Mesothelial cell of epicardium (in vitro differentiated cells): Measurements from ENCODE around the gene MAB21L4. TPM values are rescaled to one million over a fixed set of nuclear protein-coding genes. Genes with fewer than 3 reads are reported as not detected.

Source experiments
- DNase-seq, 2 experiments: peaks; one replicate each; pipeline ENCODE4 v3.0.0; 2021; ENCODE audit warnings: low spot score in 2 of 2; ENCODE audit not compliant: unreplicated experiment in 2 of 2
- H3K27ac Mint-ChIP-seq: 2 replicates; pipeline ENCODE4 v1.8.0; 2021; ENCODE audit warnings: mixed read lengths
- H3K27me3 Mint-ChIP-seq: 2 replicates; pipeline ENCODE4 v1.8.0; 2021; ENCODE audit warnings: low read depth, mixed read lengths
- H3K36me3 Mint-ChIP-seq: 2 replicates; pipeline ENCODE4 v1.8.0; 2021; ENCODE audit warnings: mixed read lengths
- H3K4me1 Mint-ChIP-seq: 2 replicates; pipeline ENCODE4 v1.8.0; 2021; ENCODE audit warnings: mixed read lengths
- H3K4me3 Mint-ChIP-seq: 2 replicates; pipeline ENCODE4 v1.8.0; 2021; ENCODE audit warnings: mild to moderate bottlenecking, moderate library complexity, mixed read lengths
- H3K9me3 Mint-ChIP-seq: 2 replicates; pipeline ENCODE4 v1.8.0; 2021; ENCODE audit warnings: mixed read lengths
- total RNA-seq: library from RNA; stranded (reverse); gene quantifications from 3 replicates; pipeline ENCODE4 v1.2.1, GENCODE V29; 2021
- TF ChIP-seq, protein P1 (sequence below): fragments of 200-600 bp; sonication (generic); IDR thresholded peaks from one replicate; pipeline ENCODE4 v1.5.0; 2021; ENCODE audit warnings: antibody characterized with exemption; ENCODE audit not compliant: unreplicated experiment

Gene MAB21L4
- total RNA-seq, 1 donor from 2014 or later: 2.4 TPM

DNA sequence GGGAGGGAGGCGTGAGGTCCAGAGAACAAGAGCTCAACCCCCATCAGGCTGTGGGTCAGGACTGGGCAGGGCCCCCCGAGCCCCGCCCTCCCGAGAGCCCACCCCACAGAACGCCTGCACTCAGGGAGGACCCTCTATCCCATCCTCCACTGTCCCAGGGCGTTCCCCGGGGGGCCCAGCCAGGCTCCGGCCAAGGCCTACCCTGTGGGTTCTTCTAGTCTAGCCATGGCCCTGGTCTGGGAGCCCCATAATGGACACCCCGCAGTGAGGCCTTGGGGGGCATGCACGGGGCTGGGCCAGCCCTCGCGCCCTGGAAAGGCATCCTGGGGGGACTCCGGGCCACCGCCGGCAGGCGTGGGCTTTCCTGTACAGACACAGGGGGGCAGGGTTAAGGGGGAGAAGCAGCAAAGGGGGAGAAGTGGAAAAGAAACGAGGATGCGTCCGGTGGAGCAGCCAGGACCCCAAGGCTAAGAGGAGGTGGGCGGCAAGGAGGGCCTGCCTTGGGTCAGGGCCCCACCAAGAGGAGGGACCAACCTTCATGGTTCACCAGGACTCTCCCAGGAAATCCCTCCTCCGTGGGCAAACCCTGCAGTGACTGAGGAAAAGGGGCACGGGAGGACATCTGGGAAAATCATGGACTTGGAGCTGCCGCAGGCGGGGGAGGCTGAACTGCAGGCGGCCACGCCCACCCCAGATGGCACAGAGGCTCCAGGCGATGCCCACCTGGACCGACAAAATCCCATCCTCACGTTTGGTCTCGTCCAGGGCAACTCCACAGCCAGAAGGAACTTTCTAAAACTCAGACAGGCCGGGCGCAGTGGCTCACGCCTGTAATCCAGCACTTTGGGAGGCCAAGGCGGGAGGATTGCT lies 7.5 kb upstream of the MAB21L4 start:
- DNase-seq: no peak
- H3K27me3 Mint-ChIP-seq: peaks cover 2% of the 10 kb centered on the region
- TF ChIP-seq, protein P1, sequence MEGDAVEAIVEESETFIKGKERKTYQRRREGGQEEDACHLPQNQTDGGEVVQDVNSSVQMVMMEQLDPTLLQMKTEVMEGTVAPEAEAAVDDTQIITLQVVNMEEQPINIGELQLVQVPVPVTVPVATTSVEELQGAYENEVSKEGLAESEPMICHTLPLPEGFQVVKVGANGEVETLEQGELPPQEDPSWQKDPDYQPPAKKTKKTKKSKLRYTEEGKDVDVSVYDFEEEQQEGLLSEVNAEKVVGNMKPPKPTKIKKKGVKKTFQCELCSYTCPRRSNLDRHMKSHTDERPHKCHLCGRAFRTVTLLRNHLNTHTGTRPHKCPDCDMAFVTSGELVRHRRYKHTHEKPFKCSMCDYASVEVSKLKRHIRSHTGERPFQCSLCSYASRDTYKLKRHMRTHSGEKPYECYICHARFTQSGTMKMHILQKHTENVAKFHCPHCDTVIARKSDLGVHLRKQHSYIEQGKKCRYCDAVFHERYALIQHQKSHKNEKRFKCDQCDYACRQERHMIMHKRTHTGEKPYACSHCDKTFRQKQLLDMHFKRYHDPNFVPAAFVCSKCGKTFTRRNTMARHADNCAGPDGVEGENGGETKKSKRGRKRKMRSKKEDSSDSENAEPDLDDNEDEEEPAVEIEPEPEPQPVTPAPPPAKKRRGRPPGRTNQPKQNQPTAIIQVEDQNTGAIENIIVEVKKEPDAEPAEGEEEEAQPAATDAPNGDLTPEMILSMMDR: no peak
- H3K27ac Mint-ChIP-seq: no peak overlapping the region
- peaks cover 6% of the 10 kb centered on the region for H3K9me3 Mint-ChIP-seq
- H3K4me3 Mint-ChIP-seq: no peak overlapping the region
- no peaks in the 10 kb centered on the region for H3K36me3 Mint-ChIP-seq
- peaks cover 8% of the 10 kb centered on the region for H3K4me1 Mint-ChIP-seq

DNA sequence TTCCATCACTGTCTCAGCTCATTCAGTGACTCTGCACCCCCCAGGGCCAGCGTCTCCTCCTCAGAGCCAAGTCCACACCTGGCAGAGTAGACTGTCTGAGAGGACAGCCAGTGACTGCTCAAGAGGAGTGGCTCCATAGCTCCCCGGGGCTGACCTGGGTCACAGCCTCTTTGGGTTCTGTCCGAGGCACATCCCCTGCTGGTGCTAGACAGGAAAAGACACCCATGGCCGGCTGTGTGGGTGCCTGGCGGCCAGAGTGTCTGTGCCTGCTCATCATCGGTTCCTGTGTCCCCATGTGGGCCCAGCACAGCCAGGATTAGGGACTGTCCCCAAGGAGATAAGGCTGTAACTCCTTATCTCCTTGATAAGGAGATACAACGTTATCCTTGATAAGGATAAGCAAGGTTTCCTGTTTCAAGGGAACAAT lies 6.7 kb upstream of the MAB21L4 start:
- Mint-ChIP-seq H3K27ac (no peak overlapping the region), H3K36me3 (no peaks in the 10 kb centered on the region), H3K4me1 (peaks cover 13% of the 10 kb centered on the region), H3K9me3 (peaks cover 6% of the 10 kb centered on the region), H3K4me3 (no peak overlapping the region), H3K27me3 (peaks cover 2% of the 10 kb centered on the region)
- TF ChIP-seq, protein P1: no peak
- no peak for DNase-seq

DNA sequence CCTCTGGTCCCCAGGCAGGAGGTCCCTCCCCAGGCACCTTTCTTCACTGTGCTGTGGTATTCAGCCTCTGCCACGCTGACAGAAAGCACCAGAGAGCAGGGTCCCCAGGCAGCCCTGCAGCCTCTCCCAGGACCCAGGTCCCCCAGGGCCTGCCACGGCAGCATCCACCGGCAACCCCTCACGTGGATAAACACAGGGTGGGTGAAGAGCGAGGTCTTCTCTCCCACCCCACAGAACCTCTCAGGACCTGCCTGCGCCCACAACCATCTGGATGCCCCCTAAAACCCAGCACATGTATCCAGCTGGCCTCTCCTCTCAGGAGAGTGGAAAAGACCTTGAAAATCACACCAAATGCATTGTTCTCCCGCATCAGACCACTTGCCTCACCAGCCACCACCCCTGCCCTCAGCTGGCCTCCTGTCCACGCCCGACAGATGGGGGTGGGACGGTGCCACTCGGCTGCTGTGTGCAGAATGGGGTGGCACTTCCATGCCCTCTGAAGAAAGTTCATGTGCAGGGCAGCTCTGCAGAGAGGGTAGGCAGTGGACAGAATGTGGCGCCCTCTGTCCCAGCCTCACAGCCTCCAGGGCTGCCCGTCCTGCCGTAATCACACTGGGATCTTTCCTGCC lies 6.1 kb upstream of the MAB21L4 start:
- peaks cover 6% of the 10 kb centered on the region for H3K9me3 Mint-ChIP-seq
- no peak for DNase-seq
- H3K27me3 Mint-ChIP-seq: peaks cover 2% of the 10 kb centered on the region
- no peak overlapping the region for H3K27ac Mint-ChIP-seq
- TF ChIP-seq, protein P1: no peak
- H3K4me1 Mint-ChIP-seq: peaks cover 17% of the 10 kb centered on the region
- H3K4me3 Mint-ChIP-seq: no peak overlapping the region
- H3K36me3 Mint-ChIP-seq: no peaks in the 10 kb centered on the region

DNA sequence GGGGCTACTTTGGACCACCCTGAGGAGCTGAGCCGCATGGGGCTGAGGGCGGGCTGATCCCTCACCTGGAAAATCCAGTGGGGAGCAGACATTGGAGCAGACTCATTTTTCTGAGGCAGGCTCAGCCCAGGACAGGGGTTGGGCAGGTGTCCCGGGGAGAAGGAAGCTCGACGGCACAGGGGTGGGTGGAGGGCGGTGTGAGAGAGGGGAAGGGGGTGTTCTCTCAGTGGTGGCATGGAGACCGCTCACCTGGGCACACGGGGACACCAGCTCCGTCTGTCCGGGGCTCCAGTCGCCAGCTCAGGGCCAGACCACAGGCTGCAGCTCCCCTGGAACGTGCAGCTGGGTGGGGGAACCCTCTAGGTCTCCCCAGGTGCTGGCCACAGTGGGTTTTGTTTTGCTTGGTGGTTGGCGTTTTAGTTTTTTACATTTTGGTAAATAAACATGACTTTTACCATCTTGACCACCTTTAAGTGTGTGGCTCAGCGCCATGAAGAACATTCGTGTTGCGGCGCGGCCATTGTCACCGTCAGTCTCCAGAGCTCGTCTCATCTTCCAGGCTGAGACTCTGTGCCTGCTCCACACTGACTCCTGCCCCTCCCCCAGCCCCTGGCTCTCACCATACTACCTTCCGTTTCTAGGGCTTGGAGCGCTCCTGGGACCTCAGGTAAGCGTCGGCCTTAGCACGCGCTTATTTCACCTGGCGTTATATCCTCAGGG lies 4.3 kb upstream of the MAB21L4 start:
- no peak overlapping the region for H3K27ac Mint-ChIP-seq
- no peak overlapping the region for H3K4me3 Mint-ChIP-seq
- peaks cover 6% of the 10 kb centered on the region for H3K9me3 Mint-ChIP-seq

DNA sequence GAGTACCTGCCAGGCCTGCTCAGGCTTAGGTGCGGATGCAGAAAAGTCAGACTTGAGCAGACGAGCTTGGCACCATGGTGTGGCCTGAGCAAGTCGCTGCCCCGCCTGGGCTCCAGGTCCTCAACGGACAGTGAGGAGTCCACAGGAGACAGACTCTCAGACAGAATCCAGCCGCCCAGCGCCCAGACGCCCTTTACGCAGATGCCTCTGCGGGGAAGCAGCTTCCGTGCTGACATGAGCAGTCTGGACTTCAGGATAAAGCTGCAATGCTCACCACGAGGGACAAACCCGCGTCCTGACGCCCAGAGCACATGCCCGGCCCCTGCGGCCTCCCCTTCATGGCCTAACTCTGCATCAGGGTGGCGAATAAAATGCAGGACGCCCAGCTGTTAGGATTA lies 3.5 kb upstream of the MAB21L4 start:
- no peak overlapping the region for H3K4me3 Mint-ChIP-seq
- H3K27me3 Mint-ChIP-seq: no peaks in the 10 kb centered on the region
- no peaks in the 10 kb centered on the region for H3K36me3 Mint-ChIP-seq
- H3K4me1 Mint-ChIP-seq: peaks cover 17% of the 10 kb centered on the region
- H3K27ac Mint-ChIP-seq: no peak overlapping the region
- DNase-seq: no peak
- TF ChIP-seq, protein P1: no peak
- peaks cover 6% of the 10 kb centered on the region for H3K9me3 Mint-ChIP-seq

More for the DNA sequence above, 4.3 kb upstream of the MAB21L4 start:
- H3K36me3 Mint-ChIP-seq: no peaks in the 10 kb centered on the region
- DNase-seq: no peak
- TF ChIP-seq, protein P1: no peak
- no peaks in the 10 kb centered on the region for H3K27me3 Mint-ChIP-seq
- H3K4me1 Mint-ChIP-seq: peaks cover 13% of the 10 kb centered on the region
